SU-DHL-6 (cell line): ENCODE measurements around the gene AK2.
A peak's percentile ranks its signal among the peaks of the same experiment; 100 is the strongest.

Experiments used
- H2AFZ ChIP-seq: fragments of 200-600 bp; sonication (generic); 2 replicates; pipeline ENCODE4 v1.6.1; 2014; ENCODE audit warnings: low read depth, mild to moderate bottlenecking, moderate library complexity, mixed read lengths, antibody characterized with exemption, low read length; ENCODE audit not compliant: severe bottlenecking
- H3F3A ChIP-seq: fragments of 200-600 bp; shearing (Covaris generic); 2 replicates; pipeline ENCODE4 v1.6.0; 2016; ENCODE audit warnings: antibody characterized with exemption, mild to moderate bottlenecking; ENCODE audit not compliant: insufficient read depth
- H3K27ac ChIP-seq: fragments of 200-600 bp; sonication (generic); 2 replicates; pipeline ENCODE4 v1.5.1; 2016; ENCODE audit warnings: low read depth, mild to moderate bottlenecking, low read length, moderate library complexity, mixed read lengths
- H3K27me3 ChIP-seq: fragments of 200-600 bp; sonication (generic), shearing (Covaris generic); 2 replicates; pipeline ENCODE4 v1.6.0; 2014; ENCODE audit warnings: mild to moderate bottlenecking, low read length
- H3K36me3 ChIP-seq: fragments of 200-600 bp; sonication (generic); 2 replicates; pipeline ENCODE4 v1.6.1; 2014; ENCODE audit warnings: mild to moderate bottlenecking, low read length, mixed read lengths
- H3K4me2 ChIP-seq: fragments of 300-600, 200-600 bp; shearing (Covaris generic), sonication (generic); 2 replicates; pipeline ENCODE4 v1.6.0; 2014; ENCODE audit warnings: low read length, low read depth, mild to moderate bottlenecking; ENCODE audit not compliant: poor library complexity, severe bottlenecking
- H3K4me3 ChIP-seq: fragments of 200-600 bp; sonication (generic); 2 replicates; pipeline ENCODE4 v1.5.1; 2014; ENCODE audit warnings: antibody characterized with exemption, low read length, mild to moderate bottlenecking, mixed read lengths; ENCODE audit not compliant: insufficient read depth, poor library complexity, severe bottlenecking
- H3K79me2 ChIP-seq: fragments of 200-600 bp; sonication (generic); 2 replicates; pipeline ENCODE4 v1.6.1; 2014; ENCODE audit warnings: mild to moderate bottlenecking, low read length, moderate library complexity; ENCODE audit not compliant: insufficient read depth
- H3K9ac ChIP-seq: fragments of 200-600 bp; sonication (generic); 2 replicates; pipeline ENCODE4 v1.7.0; 2014; ENCODE audit warnings: mild to moderate bottlenecking, low read length
- H3K9me2 ChIP-seq: fragments of 200-600 bp; sonication (generic); replicated peaks from 2 replicates; pipeline ENCODE4 v1.6.1; 2014; ENCODE audit warnings: low read length; ENCODE audit not compliant: insufficient read depth
- H3K9me3 ChIP-seq: fragments of 200-600 bp; sonication (generic); 2 replicates; pipeline ENCODE4 v1.6.1; 2014; ENCODE audit warnings: low read length, mixed read lengths; ENCODE audit not compliant: insufficient read depth
- H4K20me1 ChIP-seq: fragments of 200-600 bp; sonication (generic); 2 replicates; pipeline ENCODE4 v1.6.1; 2014; ENCODE audit warnings: low read depth, mild to moderate bottlenecking, antibody characterized with exemption, low read length, moderate library complexity, mixed read lengths
- EZH2phosphoT487 ChIP-seq: fragments of 200-600 bp; sonication (generic), shearing (Covaris generic); conservative IDR thresholded peaks from 2 replicates; pipeline ENCODE4 v1.6.1; 2018; ENCODE audit warnings: mild to moderate bottlenecking, antibody characterized with exemption, low read length, moderate library complexity, mixed read lengths
- TF ChIP-seq, protein P1 (sequence below): fragments of 200-600 bp; sonication (generic); IDR thresholded peaks from one replicate; pipeline ENCODE4 v1.5.1; 2017; ENCODE audit warnings: antibody characterized with exemption, mild to moderate bottlenecking, low read length, moderate library complexity; ENCODE audit not compliant: insufficient read depth, poor library complexity, severe bottlenecking

Gene AK2

DNA sequence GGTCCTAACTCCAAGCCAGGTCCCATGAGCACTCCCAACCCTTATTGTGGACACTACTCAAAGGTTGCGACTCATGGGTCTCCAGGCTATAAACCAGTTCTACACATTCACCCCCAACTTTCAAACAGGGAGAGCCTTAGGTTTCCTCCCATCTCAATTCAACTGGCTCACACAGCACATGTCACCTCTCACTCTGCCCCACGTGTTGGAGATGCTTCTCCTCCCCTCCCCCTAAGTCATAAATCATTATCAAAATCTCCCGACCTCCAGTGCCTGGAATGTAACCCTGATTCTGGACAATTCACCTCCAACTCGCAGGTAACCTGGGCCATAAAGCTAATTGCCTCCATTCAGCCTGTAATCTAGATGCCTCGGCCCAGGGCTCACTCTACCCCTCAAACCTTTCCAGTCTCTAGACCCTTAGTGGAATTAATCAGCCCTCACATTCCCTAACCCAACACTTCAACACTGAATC, 595 bp downstream of the AK2 start:
- Histone ChIP-seq H3K36me3 (no peaks in the 10 kb centered on the region), H2AFZ (peak overlapping the region; percentile 5), H3K9ac (peak overlapping the region; percentile 79), H3K27me3 (no peaks in the 10 kb centered on the region), H3F3A (0 out of 2 replicates have a peak, but pooled peaks cover 4% of the 10 kb centered on the region), H3K79me2 (peaks cover 56% of the 10 kb centered on the region), H3K4me3 (peak overlapping the region; percentile 71), H3K4me2 (peak overlapping the region; percentile 91), H3K27ac (peak overlapping the region; percentile 2), H3K9me3 (no peaks in the 10 kb centered on the region), H3K9me2 (no peaks in the 10 kb centered on the region), H4K20me1 (peaks cover 22% of the 10 kb centered on the region; the same call in 1 of the 2 replicates)
- TF ChIP-seq, protein P1, sequence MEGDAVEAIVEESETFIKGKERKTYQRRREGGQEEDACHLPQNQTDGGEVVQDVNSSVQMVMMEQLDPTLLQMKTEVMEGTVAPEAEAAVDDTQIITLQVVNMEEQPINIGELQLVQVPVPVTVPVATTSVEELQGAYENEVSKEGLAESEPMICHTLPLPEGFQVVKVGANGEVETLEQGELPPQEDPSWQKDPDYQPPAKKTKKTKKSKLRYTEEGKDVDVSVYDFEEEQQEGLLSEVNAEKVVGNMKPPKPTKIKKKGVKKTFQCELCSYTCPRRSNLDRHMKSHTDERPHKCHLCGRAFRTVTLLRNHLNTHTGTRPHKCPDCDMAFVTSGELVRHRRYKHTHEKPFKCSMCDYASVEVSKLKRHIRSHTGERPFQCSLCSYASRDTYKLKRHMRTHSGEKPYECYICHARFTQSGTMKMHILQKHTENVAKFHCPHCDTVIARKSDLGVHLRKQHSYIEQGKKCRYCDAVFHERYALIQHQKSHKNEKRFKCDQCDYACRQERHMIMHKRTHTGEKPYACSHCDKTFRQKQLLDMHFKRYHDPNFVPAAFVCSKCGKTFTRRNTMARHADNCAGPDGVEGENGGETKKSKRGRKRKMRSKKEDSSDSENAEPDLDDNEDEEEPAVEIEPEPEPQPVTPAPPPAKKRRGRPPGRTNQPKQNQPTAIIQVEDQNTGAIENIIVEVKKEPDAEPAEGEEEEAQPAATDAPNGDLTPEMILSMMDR: no peak
- TF ChIP-seq EZH2phosphoT487: no peak

DNA sequence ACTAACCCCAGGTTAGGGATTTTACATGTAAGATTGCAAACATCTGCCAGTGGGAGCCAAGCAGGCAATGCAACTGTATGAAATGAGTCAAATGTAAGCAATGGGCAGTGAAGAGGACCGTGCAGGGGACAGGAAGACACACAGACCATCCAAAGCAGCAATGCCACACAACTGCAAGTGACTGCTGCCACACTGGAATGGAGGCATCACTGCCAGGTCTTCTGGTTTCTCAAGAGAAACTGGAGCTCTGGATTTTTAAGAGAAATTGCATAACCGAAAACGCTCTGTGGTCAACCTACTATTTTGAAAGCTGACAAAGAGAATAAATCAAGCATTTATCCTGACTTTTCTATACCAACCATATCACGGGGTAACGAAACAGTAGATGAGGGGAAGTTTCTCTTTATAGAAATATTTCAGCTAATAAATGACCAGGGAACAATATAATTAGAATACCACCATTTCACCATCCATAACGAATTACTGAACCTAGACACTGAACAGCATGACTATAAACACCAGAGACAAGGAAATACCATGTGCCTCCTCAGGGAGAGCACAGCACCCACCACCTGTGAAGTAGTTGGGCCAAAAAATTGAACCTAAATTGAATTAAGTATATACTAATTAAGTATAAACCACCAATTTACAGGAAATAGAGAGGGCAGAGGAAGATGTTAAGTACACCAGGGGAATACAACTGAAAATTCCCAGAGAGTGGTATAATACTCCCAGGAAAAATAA, 4.4 kb downstream of the AK2 start:
- Histone ChIP-seq H3K4me3 (no peak overlapping the region), H3K27me3 (no peaks in the 10 kb centered on the region), H3K9ac (no peak overlapping the region), H3K9me3 (no peaks in the 10 kb centered on the region), H3K79me2 (peaks cover 94% of the 10 kb centered on the region), H3K36me3 (no peaks in the 10 kb centered on the region), H2AFZ (no peak overlapping the region), H3F3A (0 out of 2 replicates have a peak, but pooled peaks cover 2% of the 10 kb centered on the region), H4K20me1 (peaks cover 22% of the 10 kb centered on the region; the same call in 1 of the 2 replicates), H3K4me2 (peak overlapping the region; percentile 19), H3K9me2 (no peaks in the 10 kb centered on the region), H3K27ac (no peak overlapping the region)
- TF ChIP-seq EZH2phosphoT487: no peak
- TF ChIP-seq, protein P1: no peak

DNA sequence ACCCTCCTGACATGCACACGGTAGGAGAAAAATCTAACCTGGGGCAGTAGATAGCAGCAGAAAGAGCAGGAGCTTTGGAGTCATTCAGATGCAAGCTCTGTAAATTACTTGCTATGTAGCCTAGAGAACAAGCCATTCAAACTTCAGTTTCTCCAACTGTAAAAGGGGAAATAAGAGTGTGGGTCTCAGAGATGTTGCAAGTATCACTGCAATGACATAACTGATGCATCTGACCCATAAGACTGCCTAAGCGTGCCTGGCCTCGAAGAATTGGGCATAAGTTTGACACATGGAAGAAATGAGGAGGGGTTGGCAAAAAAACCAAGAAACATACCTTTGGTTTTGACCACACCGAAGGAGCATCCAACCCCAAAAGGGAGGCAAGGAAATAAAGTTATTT, 5.2 kb downstream of the AK2 start:
- Histone ChIP-seq H3K27me3 (no peaks in the 10 kb centered on the region), H3K4me3 (no peak overlapping the region), H2AFZ (no peak overlapping the region), H3K4me2 (no peak overlapping the region), H3K36me3 (no peaks in the 10 kb centered on the region), H3K9me2 (no peaks in the 10 kb centered on the region), H3K27ac (no peak overlapping the region), H3F3A (no peaks in the 10 kb centered on the region), H3K79me2 (peaks cover 100% of the 10 kb centered on the region), H3K9me3 (no peaks in the 10 kb centered on the region), H3K9ac (no peak overlapping the region), H4K20me1 (peaks cover 22% of the 10 kb centered on the region; the same call in 1 of the 2 replicates)
- TF ChIP-seq EZH2phosphoT487: no peak
- TF ChIP-seq, protein P1: no peak
